GM18519 (cell line): ENCODE results near the gene C13orf42.

Experiments used
- ATAC-seq: cut with Tn5 transposase; IDR thresholded peaks from one replicate; pipeline ENCODE4 v1.9.1; 2021; ENCODE audit warnings: mild to moderate bottlenecking, moderate library complexity; ENCODE audit not compliant: unreplicated experiment, low FRiP score

C13orf42 gene

GRCh38 chr13:51036418-51036817 is 74.7 kb downstream of the C13orf42 start:
- no peak for ATAC-seq

- ATAC-seq: no peak
Observed at GRCh38 chr13:51035978-51036377, 75.1 kb downstream of the C13orf42 start.

GRCh38 chr13:51035469-51035868 is 75.6 kb downstream of the C13orf42 start:
- no peak for ATAC-seq

- no peak for ATAC-seq
Observed at GRCh38 chr13:51034906-51035305, 76.2 kb downstream of the C13orf42 start.

- ATAC-seq: no peak
Observed at GRCh38 chr13:51033421-51034185, 77.5 kb downstream of the C13orf42 start.

GRCh38 chr13:51032831-51033230 is 78.2 kb downstream of the C13orf42 start:
- ATAC-seq: no peak
